Effector memory CD8-positive, alpha-beta T cell (primary cell): Measurements from ENCODE around the gene ASB10.

Experiments
- ATAC-seq: fragments of 150-1000 bp; cut with Tn5 transposase; replicated peaks from 2 replicates; pipeline ENCODE4 v1.10.0; 2021; ENCODE audit warnings: mild to moderate bottlenecking, moderate library complexity
- DNase-seq, 3 experiments: peaks; one replicate each; pipeline ENCODE4 v3.0.0; 2021
- H3K27ac Mint-ChIP-seq, 2 donors: one replicate each; pipeline ENCODE4 v1.8.0; 2022; ENCODE audit warnings: mild to moderate bottlenecking in 2 of 2, mixed read lengths in 2 of 2, moderate library complexity in 2 of 2
- H3K27me3 Mint-ChIP-seq, 2 donors: one replicate each; pipeline ENCODE4 v1.8.0; 2022; ENCODE audit warnings: mixed read lengths in 2 of 2
- H3K36me3 Mint-ChIP-seq: one replicate; pipeline ENCODE4 v1.8.0; 2022; ENCODE audit warnings: mild to moderate bottlenecking, moderate library complexity, mixed read lengths; ENCODE audit not compliant: insufficient read depth
- H3K4me1 Mint-ChIP-seq, 2 donors: one replicate each; pipeline ENCODE4 v1.8.0; 2022; ENCODE audit warnings: low read depth in 2 of 2, mixed read lengths in 2 of 2
- H3K4me3 Mint-ChIP-seq, 2 donors: one replicate each; pipeline ENCODE4 v1.8.0; 2022; ENCODE audit warnings: mild to moderate bottlenecking in 2 of 2, mixed read lengths in 2 of 2, moderate library complexity in 2 of 2
- H3K9me3 Mint-ChIP-seq, 2 donors: one replicate each; pipeline ENCODE4 v1.8.0; 2022; ENCODE audit warnings: mixed read lengths in 2 of 2

Gene ASB10

DNA sequence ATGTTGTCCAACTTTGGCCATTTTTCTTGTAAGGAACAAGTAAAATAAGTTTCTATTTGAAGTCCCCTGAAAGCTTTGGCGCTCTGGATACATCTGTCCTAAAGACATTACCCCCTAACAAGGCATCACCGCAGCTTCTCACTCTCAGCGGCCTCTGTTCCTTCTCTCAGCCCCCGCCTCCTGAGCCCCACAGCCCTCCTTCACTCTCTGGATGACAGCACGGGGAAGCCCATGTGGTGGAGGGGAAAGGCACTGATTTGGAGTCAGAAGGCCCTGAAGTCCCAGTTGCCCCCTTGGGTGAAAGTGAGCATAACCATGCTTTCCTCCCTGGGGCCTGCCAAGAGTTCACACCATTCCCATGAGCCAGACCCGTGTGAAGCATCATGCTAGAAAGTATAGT is 18.7 kb upstream of the ASB10 start:
- H3K4me1 Mint-ChIP-seq, result peaks cover 26 to 41% of the 10 kb centered on the region in 2 donors
- ATAC-seq (no peak), DNase-seq (no peak)
- H3K27me3 Mint-ChIP-seq, result peaks cover 0 to 13% of the 10 kb centered on the region in 2 donors
- H3K36me3 Mint-ChIP-seq, result peaks cover 4% of the 10 kb centered on the region
- H3K4me3 Mint-ChIP-seq, result peak overlapping the region; percentile 23 to 70
- H3K9me3 Mint-ChIP-seq, result no peaks in the 10 kb centered on the region
- peak overlapping the region; percentile 50 to 87 for H3K27ac Mint-ChIP-seq

DNA sequence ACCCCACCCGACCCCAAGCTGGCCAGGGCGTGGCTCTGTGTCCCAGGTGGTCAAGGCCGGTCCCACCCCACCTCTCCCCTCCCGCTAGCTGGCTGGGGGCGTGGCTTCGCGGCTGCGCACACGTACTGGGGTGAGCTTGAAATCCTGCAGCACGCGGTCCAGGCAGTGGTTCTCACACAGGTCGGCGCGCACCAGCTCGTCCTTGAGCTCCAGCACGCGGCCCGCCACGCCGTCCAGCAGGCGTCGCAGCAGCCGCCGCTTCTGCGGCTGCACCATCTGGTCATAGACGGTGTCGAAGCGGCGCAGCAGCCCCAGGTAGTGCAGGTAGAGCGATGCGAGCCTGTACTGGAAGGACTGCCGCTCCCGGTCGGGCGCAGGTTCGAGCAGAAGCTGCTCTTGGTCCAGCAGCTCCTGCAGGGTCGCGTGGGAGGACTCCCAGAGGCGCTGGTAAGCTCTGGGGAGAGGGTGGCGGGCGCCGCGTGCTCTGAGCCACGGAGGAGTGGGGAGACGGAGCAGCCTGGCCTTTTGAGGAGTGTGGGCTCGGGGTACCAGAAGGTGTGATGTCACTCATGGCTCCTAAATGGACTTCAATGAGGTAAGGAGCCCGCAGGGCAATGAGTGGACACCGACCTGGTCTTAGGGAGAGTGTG is 17.5 kb upstream of the ASB10 start:
- no peak for ATAC-seq
- DNase-seq, result no peak
- H3K27me3 Mint-ChIP-seq, result peaks cover 0 to 13% of the 10 kb centered on the region in 2 donors
- peaks cover 26 to 32% of the 10 kb centered on the region in 2 donors for H3K4me1 Mint-ChIP-seq
- H3K9me3 Mint-ChIP-seq, result no peaks in the 10 kb centered on the region
- H3K27ac Mint-ChIP-seq, result peak overlapping the region in 1 of 2 donors; percentile 87
- peak overlapping the region; percentile 39 to 45 for H3K4me3 Mint-ChIP-seq
- peaks cover 6% of the 10 kb centered on the region for H3K36me3 Mint-ChIP-seq

DNA sequence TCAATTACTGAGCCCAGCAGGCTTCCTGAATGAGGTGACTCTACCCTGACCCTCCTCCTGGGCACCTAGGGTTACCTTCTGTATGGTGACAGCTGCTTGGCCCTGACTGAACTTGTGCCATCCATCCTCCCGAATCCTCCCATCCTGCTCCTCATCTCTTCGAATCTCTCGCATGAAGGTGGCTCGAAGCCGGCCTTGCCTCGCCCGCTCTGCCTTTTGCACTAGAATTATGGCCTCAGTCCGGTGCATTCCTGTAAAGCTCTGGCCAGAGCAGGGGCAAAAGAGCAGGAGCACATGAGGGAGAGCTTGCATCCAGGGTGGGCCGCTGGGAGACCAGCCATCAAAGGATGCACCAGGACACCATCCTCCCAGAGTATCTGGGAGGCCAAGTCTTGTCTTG is 15.8 kb upstream of the ASB10 start:
- H3K4me3 Mint-ChIP-seq, result no peak overlapping the region
- peaks cover 8% of the 10 kb centered on the region for H3K36me3 Mint-ChIP-seq
- H3K4me1 Mint-ChIP-seq, result peaks cover 19 to 21% of the 10 kb centered on the region in 2 donors
- H3K9me3 Mint-ChIP-seq, result no peaks in the 10 kb centered on the region
- peaks cover 0 to 13% of the 10 kb centered on the region in 2 donors for H3K27me3 Mint-ChIP-seq
- no peak overlapping the region for H3K27ac Mint-ChIP-seq
- ATAC-seq, result no peak
- no peak for DNase-seq

DNA sequence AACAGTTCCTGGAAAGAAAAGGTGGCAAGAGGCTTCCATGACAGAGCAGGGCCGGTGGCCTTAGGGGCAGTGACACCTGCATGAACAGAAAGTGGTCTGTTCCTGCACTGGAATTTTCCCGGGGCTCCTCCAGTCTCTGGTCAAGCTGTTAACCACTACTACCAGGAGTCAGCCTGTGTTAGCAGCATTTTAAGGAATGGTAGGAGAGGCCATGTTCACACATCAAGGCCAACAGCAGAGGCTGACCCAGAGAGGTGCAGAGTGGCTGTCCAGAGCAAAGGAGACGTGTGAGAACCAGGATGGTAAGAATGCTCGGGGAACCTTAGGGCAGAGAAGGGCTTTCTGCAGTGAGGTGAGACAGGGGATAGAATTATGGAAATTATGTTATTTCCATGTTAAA is 14.7 kb upstream of the ASB10 start:
- peaks cover 8% of the 10 kb centered on the region for H3K36me3 Mint-ChIP-seq
- H3K27ac Mint-ChIP-seq, result no peak overlapping the region
- peaks cover 8 to 11% of the 10 kb centered on the region in 2 donors for H3K4me1 Mint-ChIP-seq
- no peaks in the 10 kb centered on the region for H3K9me3 Mint-ChIP-seq
- DNase-seq (no peak), ATAC-seq (no peak)
- no peak overlapping the region for H3K4me3 Mint-ChIP-seq
- H3K27me3 Mint-ChIP-seq, result peaks cover 0 to 13% of the 10 kb centered on the region in 2 donors

DNA sequence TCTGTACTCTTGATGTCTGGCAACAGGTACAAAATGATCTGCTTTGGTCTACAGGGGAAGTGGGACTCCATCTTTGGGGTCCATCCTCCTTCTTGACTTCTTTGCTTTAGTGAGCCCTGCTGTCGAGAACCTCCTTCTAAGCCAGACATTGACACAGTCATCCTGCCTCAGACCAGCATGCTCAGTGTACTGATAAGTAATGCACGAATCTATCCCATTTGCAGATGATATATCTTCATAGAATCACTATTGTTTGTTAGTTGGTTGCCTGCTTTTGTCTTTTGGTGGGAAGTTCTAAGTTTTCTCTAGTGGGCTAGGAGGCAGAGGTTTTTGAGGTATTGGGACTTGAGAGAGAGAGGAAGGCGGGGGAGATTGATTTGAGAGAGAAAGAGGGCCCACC is 14.3 kb upstream of the ASB10 start:
- Mint-ChIP-seq H3K9me3 (no peaks in the 10 kb centered on the region), H3K36me3 (peaks cover 8% of the 10 kb centered on the region), H3K4me1 (peaks cover 4 to 7% of the 10 kb centered on the region in 2 donors), H3K4me3 (no peak overlapping the region), H3K27me3 (peaks cover 0 to 13% of the 10 kb centered on the region in 2 donors), H3K27ac (no peak overlapping the region)
- DNase-seq (no peak), ATAC-seq (no peak)

DNA sequence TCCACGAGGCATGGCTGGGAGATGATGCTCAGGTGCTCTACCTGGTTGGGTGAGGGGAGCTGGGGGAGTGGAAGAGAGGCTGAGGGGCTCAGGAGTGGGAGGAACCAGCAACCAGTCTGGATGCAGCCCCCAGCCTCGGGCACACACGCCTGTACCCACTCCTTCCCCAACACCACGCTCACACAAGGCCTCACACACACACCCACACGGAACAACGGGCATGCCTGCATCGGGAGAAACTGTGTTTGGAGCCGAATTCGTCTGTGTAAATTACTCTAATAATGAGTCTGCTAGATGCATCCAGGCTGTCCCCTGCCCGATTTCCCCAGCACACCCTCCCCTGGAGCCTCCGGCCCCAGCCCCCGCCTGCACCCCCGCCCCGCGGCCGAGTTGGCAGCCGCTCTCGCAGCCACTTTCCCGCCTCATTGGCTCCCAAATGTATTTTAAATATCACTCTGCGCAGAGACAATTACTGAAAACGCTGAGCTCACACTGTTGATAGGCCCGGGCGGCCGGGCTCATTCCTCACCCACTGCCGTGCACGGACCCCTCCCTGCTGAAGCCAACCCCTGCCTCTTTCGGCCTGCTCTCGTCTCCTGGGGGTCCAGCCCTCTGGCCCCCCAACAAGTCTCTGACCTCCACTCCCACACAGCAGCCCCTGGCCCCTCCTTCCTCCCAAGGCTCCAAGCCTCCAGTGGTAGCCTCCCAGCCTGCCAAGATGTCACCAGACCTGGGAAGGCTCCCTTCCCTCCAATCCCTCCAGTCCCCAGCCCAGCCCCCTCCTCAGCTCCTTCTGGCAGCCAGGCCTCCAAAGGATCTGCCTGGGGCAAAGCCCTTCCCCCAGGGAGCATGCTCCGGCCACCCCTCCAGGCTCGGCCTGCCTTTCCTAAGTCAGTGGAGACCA is 12.1 kb upstream of the ASB10 start:
- Mint-ChIP-seq H3K27ac (no peak overlapping the region), H3K4me1 (peaks cover 0 to 9% of the 10 kb centered on the region in 2 donors), H3K9me3 (no peaks in the 10 kb centered on the region), H3K36me3 (peaks cover 4% of the 10 kb centered on the region), H3K27me3 (peaks cover 0 to 5% of the 10 kb centered on the region in 2 donors), H3K4me3 (no peak overlapping the region)
- ATAC-seq (no peak), DNase-seq (no peak)

DNA sequence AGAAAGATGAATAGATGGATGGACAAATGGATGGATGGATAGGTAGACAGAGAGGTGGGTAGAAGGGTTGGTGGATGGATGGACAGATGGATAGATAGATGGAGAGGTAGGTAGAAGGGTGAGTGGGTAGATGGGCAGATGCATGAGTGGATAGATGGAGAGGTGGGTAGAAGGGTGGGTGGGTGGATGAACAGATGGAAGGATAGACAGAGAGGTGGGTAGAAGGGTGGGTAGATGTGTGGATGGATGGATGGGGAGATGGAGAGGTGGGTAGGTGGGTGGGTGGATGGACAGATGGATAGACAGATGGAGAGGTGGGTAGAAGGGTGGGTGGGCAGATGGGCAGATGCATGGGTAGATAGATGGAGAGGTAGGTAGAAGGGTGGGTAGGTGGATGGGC is 10.9 kb upstream of the ASB10 start:
- Mint-ChIP-seq H3K36me3 (peaks cover 4% of the 10 kb centered on the region), H3K4me1 (peaks cover 0 to 12% of the 10 kb centered on the region in 2 donors), H3K27ac (no peak overlapping the region), H3K27me3 (peaks cover 0 to 2% of the 10 kb centered on the region in 2 donors), H3K9me3 (no peaks in the 10 kb centered on the region), H3K4me3 (no peak overlapping the region)
- ATAC-seq (no peak), DNase-seq (no peak)

DNA sequence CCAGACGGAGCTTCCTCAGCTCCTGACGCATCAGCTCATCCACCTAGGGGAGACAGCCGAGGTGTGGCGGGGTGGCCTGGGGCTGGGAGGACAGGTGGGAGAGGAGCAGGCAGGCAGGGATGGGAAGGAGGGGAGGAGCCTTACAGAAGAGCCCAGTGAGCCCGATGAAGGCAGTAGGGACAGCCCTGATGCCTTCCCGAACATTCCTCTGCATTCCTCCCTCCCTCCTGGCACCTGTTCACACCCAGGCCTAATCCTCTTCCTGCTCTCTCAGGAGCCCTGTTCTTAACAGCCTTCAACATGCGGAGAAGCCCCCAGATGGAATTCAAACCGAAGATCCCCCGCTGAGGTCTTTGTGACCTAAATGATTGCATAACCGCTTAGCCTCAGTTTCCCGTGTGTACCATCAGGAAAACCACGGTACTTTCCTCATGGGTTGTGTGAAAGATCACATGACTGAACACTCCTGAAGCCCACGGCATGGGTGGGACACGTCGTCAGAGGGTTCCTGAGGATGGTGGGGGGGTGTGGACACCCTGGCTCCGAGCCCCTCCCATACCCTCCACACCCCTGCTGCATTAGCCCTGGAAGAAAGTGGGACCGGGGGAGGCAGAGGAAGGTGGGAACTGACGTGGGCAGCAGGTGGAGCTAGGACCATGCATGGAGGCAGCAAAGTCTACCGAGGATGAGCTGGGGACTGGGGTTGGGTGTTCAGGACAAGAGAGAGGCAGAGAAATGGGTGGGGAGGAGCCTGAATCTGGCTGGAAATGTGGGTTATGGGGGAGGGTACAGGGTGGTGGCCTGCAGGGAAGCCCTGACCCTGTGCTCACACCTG is 8.8 kb upstream of the ASB10 start:
- Mint-ChIP-seq H3K4me3 (no peak overlapping the region), H3K9me3 (no peaks in the 10 kb centered on the region), H3K36me3 (peaks cover 4% of the 10 kb centered on the region), H3K27me3 (no peaks in the 10 kb centered on the region), H3K4me1 (peaks cover 0 to 12% of the 10 kb centered on the region in 2 donors), H3K27ac (no peak overlapping the region)
- DNase-seq, result no peak
- peak; percentile 32 for ATAC-seq

DNA sequence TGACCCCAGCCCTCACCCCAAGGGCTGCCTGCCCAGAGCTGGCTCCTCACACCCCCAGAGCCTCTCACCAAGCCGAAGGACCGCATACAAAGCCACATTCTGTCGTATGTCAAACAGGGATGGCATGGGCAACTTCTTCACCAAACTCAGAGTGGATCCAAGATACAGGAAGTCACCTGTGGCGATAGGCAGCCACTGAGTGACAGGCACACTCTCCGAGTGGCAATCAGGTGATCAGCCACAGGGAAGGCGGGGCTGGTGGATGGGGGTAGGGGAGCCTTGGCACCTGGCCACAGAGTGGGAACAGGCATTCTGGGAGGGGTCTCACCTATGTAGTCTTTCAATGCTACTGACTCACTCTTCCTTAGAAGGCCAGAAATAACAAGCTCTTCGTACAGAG is 7.1 kb upstream of the ASB10 start:
- H3K27ac Mint-ChIP-seq, result no peak overlapping the region
- H3K4me3 Mint-ChIP-seq, result no peak overlapping the region
- ATAC-seq (peak; percentile 53), DNase-seq (no peak)
- no peaks in the 10 kb centered on the region for H3K9me3 Mint-ChIP-seq
- no peaks in the 10 kb centered on the region for H3K36me3 Mint-ChIP-seq
- peaks cover 0 to 12% of the 10 kb centered on the region in 2 donors for H3K4me1 Mint-ChIP-seq
- H3K27me3 Mint-ChIP-seq, result peaks cover 0 to 5% of the 10 kb centered on the region in 2 donors

DNA sequence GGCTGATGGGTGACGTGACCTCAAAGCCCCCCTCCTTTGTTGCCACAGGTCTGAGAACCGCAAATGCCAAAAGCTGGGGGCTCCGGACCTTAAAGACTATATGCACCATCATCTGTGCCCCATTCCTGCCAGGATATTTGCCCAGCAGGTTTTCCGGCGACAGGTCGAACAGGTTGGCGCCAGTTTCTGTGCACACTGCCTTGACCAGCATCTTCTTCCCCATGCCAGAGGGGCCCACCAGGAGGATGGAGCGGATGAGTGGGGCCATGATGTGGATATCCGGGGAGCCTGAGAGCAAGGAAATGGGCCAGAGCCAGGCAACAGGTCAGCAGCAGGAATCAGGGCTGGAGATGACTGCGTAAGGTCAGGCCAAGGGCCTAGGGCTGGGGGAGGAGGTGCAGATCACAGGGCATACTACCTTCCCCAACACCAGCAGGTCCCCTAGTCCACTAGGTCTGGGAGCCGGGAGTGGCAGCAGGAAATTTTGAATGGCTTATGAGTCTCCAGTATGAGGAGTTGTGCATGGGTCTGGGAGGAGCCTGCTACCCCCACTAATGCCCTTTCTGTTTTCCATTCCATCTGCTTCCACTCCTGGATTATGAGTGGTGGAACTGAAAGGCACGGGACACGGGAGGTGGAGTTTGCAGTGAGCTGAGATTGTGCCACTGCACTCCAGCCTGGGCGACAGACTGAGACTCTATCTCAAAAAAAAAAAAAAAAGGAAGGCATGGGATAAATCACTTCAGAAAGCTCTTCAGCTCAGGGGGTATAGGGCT is 6.3 kb upstream of the ASB10 start:
- Mint-ChIP-seq H3K36me3 (no peaks in the 10 kb centered on the region), H3K27ac (no peak overlapping the region)

DNA sequence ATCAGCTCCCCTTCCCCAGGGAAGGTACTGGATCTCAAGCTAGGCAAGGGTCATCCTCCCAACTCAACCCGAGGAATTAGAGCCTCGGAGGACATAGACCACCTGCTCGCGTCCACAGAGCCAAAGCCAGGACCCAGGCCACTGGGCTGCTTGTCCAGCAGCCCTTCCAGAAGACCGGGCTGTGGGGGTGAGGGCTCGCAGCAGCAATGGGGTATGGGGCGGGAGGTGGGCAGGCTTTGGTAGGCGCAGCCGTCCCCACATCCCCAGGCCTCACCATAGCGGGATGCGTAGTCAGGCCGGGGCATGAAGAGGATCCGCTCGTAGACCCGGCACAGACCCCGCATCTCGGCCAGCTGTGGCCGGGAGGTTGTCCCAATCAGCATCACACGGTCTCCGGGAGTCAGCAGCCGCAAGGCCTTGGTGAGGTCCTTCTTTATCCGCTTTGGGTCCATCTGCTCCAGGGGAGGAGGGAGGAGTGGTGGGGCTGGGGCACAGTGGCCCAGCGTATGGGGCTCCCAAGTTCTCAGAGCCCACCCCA is 5.0 kb upstream of the ASB10 start:
- Mint-ChIP-seq H3K27me3 (peaks cover 0 to 11% of the 10 kb centered on the region in 2 donors), H3K9me3 (no peaks in the 10 kb centered on the region), H3K4me1 (peaks cover 0 to 15% of the 10 kb centered on the region in 2 donors), H3K36me3 (no peaks in the 10 kb centered on the region), H3K4me3 (no peak overlapping the region), H3K27ac (no peak overlapping the region)
- DNase-seq (no peak), ATAC-seq (no peak)

More for the DNA sequence above, 6.3 kb upstream of the ASB10 start:
- Mint-ChIP-seq H3K4me1 (peaks cover 0 to 12% of the 10 kb centered on the region in 2 donors), H3K4me3 (no peak overlapping the region), H3K9me3 (no peaks in the 10 kb centered on the region), H3K27me3 (peaks cover 0 to 7% of the 10 kb centered on the region in 2 donors)
- no peak for ATAC-seq
- no peak for DNase-seq

DNA sequence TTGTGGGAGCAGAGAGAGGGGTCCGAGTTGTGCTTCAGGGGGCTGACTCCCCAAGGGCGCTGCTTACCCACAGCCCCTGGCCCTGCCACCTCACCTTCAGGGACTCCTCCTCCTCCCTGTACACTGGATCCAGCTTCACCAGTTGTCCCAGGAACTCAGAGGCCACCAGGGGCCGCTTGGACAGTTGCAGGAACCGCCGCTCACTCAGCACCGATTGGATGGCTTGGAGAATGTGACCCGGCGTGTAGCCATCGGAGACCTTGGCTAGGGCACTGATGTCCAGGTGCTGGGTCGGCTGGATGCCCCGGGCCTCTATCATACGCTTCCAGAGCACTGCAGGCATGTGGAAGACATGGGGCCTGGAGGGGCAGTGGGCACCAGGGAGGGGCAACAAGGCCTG is 4.5 kb upstream of the ASB10 start:
- Mint-ChIP-seq H3K27ac (peak overlapping the region in 1 of 2 donors; percentile 70), H3K36me3 (no peaks in the 10 kb centered on the region), H3K4me1 (peaks cover 0 to 15% of the 10 kb centered on the region in 2 donors), H3K9me3 (no peaks in the 10 kb centered on the region), H3K27me3 (peaks cover 0 to 11% of the 10 kb centered on the region in 2 donors), H3K4me3 (no peak overlapping the region)
- DNase-seq (no peak), ATAC-seq (no peak)
